MM.1S (cell line): ENCODE results near the gene XPO1.

Source experiments
- EZH2 ChIP-seq: fragments of 300-600 bp; sonication (generic); optimal IDR thresholded peaks from 2 replicates; pipeline ENCODE3; 2017; ENCODE audit warnings: low read depth, mild to moderate bottlenecking, antibody characterized with exemption, low read length, mixed read lengths
- TF ChIP-seq, protein P1 (sequence below): fragments of 300-600 bp; sonication (generic); IDR thresholded peaks from 2 replicates; pipeline ENCODE4 v1.5.1; 2016; ENCODE audit warnings: antibody characterized with exemption, low read length, mixed read lengths

DNA sequence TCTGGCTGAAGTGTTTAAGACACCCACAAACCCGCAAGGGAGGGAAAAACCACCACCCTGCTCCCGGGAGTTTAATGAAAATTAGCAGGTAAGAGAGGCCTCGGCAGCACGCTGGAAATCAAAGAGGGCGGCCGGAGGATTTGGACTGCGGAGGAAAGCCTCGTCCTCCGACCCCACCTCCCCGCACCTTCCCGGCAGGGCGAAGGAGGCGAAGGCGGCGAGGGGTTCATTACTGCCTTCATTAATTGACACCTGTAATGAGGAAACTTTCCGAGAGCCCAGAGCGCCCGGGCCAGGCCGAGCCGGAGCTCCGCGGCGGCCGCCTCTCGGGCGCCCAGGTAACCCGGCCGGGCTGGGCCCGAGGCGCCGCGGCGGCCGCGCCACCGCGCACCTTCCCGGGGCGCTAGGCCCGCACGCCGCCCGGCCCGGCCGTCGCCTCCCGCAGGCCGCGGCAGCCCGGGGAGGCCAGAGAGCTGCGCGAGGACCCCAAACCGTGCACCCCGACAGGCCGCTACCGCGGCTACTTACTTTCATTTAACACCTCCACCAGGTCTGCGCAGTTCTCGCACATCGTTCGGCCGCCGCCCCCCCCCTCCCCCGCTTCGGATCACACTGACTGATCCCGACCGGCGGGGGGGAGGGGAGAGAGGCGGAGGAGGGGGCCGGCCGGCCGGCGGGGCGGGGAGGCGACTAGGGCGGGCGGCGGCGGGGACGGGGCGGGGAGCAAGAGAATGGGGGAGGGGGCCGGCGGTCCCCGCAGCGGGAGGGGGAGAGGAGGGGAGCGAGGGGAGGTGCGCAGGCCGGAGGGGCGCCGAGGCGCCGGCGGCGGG, 67.8 kb downstream of the XPO1 start:
- TF ChIP-seq, protein P1, sequence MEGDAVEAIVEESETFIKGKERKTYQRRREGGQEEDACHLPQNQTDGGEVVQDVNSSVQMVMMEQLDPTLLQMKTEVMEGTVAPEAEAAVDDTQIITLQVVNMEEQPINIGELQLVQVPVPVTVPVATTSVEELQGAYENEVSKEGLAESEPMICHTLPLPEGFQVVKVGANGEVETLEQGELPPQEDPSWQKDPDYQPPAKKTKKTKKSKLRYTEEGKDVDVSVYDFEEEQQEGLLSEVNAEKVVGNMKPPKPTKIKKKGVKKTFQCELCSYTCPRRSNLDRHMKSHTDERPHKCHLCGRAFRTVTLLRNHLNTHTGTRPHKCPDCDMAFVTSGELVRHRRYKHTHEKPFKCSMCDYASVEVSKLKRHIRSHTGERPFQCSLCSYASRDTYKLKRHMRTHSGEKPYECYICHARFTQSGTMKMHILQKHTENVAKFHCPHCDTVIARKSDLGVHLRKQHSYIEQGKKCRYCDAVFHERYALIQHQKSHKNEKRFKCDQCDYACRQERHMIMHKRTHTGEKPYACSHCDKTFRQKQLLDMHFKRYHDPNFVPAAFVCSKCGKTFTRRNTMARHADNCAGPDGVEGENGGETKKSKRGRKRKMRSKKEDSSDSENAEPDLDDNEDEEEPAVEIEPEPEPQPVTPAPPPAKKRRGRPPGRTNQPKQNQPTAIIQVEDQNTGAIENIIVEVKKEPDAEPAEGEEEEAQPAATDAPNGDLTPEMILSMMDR = no peak
- TF ChIP-seq EZH2 = no peak
